HEK293 (cell line): ENCODE data around the gene CACNA1C.

ENCODE experiments used
- CTCF ChIA-PET: fragments of 350-600 bp; formaldehyde crosslinking; extraction: SDS; loops from one replicate; lab custom pipeline; 2021; ENCODE audit warnings: antibody characterized with exemption; lab: Yijun Ruan, JAX
- POLR2A ChIA-PET: fragments of 300-600 bp; formaldehyde crosslinking; extraction: SDS; loops from one replicate; lab custom pipeline; 2020; ENCODE audit warnings: antibody characterized with exemption, inconsistent platforms; lab: Yijun Ruan, JAX
- H3K27ac ChIP-seq: fragments of 200-500 bp; sonication (Bioruptor generic); 2 replicates; pipeline ENCODE4 v1.5.1; 2014; ENCODE audit warnings: low read depth, low read length, control low read depth, inconsistent platforms; ENCODE audit errors: extremely low read depth
- H3K36me3 ChIP-seq, 2 experiments: fragments of 200-500 bp in 1 of 2; sonication (Bioruptor generic) in 1 of 2; 1 replicate in 1 of 2; 2 replicates in 1 of 2; pipeline ENCODE4 v1.5.1; 2014 to 2017; ENCODE audit warnings: inconsistent platforms in 2 of 2, low read length in 2 of 2; ENCODE audit not compliant: control insufficient read depth in 2 of 2, insufficient read depth in 1 of 2
- H3K4me1 ChIP-seq: fragments of 200-500 bp; sonication (Bioruptor generic); 2 replicates; pipeline ENCODE4 v1.5.1; 2014; ENCODE audit warnings: mild to moderate bottlenecking, low read length, inconsistent platforms; ENCODE audit not compliant: control insufficient read depth, insufficient read depth
- H3K4me3 ChIP-seq: 2 replicates; pipeline ENCODE4 v1.5.1; 2011; ENCODE audit warnings: low read depth, mild to moderate bottlenecking, control low read depth, low read length, moderate library complexity
- H3K9me3 ChIP-seq: fragments of 200-500 bp; sonication (Bioruptor generic); 2 replicates; pipeline ENCODE4 v1.5.1; 2014; ENCODE audit warnings: low read depth, low read length, inconsistent platforms; ENCODE audit not compliant: control insufficient read depth, insufficient read depth
- OSR2 ChIP-seq: fragments of 450-650 bp; formaldehyde crosslinking; IDR thresholded peaks from 2 replicates; pipeline ENCODE4 v1.5.1; 2016; ENCODE audit warnings: missing biosample characterization, missing genetic modification characterization
- PRDM6 ChIP-seq: fragments of 450-650 bp; formaldehyde crosslinking; IDR thresholded peaks from 2 replicates; pipeline ENCODE4 v1.5.1; 2017; ENCODE audit warnings: missing biosample characterization, missing genetic modification characterization
- SP2 ChIP-seq: fragments of 450-650 bp; formaldehyde crosslinking; IDR thresholded peaks from 2 replicates; pipeline ENCODE4 v1.5.1; 2016; ENCODE audit warnings: missing biosample characterization, missing genetic modification characterization
- ZBTB17 ChIP-seq: fragments of 450-650 bp; formaldehyde crosslinking; IDR thresholded peaks from 2 replicates; pipeline ENCODE4 v1.5.1; 2016; ENCODE audit warnings: missing biosample characterization, missing genetic modification characterization
- ZBTB44 ChIP-seq: fragments of 450-650 bp; IDR thresholded peaks from 2 replicates; pipeline ENCODE4 v1.5.1; 2018; ENCODE audit warnings: missing biosample characterization, mild to moderate bottlenecking, missing genetic modification characterization
- ZNF23 ChIP-seq: fragments of 450-650 bp; formaldehyde crosslinking; IDR thresholded peaks from 2 replicates; pipeline ENCODE4 v1.5.1; 2016; ENCODE audit warnings: missing biosample characterization, missing genetic modification characterization, borderline replicate concordance
- ZNF324 ChIP-seq: fragments of 450-650 bp; formaldehyde crosslinking; IDR thresholded peaks from 2 replicates; pipeline ENCODE4 v1.5.1; 2016; ENCODE audit warnings: missing biosample characterization, missing genetic modification characterization
- ZNF394 ChIP-seq: fragments of 450-650 bp; formaldehyde crosslinking; IDR thresholded peaks from 2 replicates; pipeline ENCODE4 v1.5.1; 2016; ENCODE audit warnings: missing biosample characterization, missing genetic modification characterization, mild to moderate bottlenecking, moderate library complexity, borderline replicate concordance
- ZNF416 ChIP-seq: fragments of 450-650 bp; formaldehyde crosslinking; IDR thresholded peaks from 2 replicates; pipeline ENCODE4 v1.5.1; 2016; ENCODE audit warnings: missing biosample characterization, missing genetic modification characterization
- ZNF549 ChIP-seq: fragments of 450-650 bp; IDR thresholded peaks from 2 replicates; pipeline ENCODE4 v1.5.1; 2018; ENCODE audit warnings: missing biosample characterization, missing genetic modification characterization, mild to moderate bottlenecking, inconsistent platforms, moderate library complexity
- ZNF654 ChIP-seq: fragments of 450-650 bp; formaldehyde crosslinking; IDR thresholded peaks from 2 replicates; pipeline ENCODE4 v1.5.1; 2016; ENCODE audit warnings: low read depth, missing biosample characterization, missing genetic modification characterization
- ZNF670 ChIP-seq: fragments of 450-650 bp; formaldehyde crosslinking; IDR thresholded peaks from 2 replicates; pipeline ENCODE4 v1.5.1; 2016; ENCODE audit warnings: missing biosample characterization, missing genetic modification characterization, low read depth
- ZNF792 ChIP-seq: fragments of 450-650 bp; formaldehyde crosslinking; IDR thresholded peaks from 2 replicates; pipeline ENCODE4 v1.5.1; 2016; ENCODE audit warnings: missing biosample characterization, missing genetic modification characterization
- ZNF837 ChIP-seq: fragments of 450-650 bp; formaldehyde crosslinking; IDR thresholded peaks from 2 replicates; pipeline ENCODE4 v1.5.1; 2016; ENCODE audit warnings: missing biosample characterization, missing genetic modification characterization
- ZSCAN30 ChIP-seq: fragments of 450-650 bp; IDR thresholded peaks from 2 replicates; pipeline ENCODE4 v1.5.1; 2018; ENCODE audit warnings: missing biosample characterization, mild to moderate bottlenecking, missing genetic modification characterization, moderate library complexity

CACNA1C gene

DNA sequence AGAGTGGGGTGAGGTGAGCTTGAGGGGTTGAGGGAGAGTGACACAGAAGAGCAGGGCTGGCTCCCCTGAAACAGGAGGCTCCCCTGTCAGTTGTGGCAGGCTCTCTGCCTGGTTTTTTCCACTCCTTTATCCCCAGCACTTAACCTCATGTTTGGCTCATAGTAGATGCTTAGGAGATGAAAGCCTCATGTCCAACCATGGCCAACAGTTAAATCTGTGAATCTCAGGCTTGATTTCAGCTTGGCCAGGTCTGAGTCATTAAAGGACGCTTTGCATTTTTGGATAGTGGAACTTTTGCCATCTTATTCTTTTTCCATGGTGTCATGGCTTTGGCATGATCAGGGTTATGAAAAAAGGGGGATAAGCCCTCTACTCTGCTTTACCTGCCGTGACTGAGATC, 117.2 kb downstream of the CACNA1C start:
- no peak overlapping the region for H3K4me3 ChIP-seq
- ChIA-PET POLR2A (no interaction called here), CTCF (no interaction called here)
- H3K4me1 ChIP-seq = no peaks in the 10 kb centered on the region
- no peak overlapping the region for H3K27ac ChIP-seq
- no peaks in the 10 kb centered on the region for H3K9me3 ChIP-seq
- no peak for TF ChIP-seq ZNF654
- no peak for TF ChIP-seq ZNF416 (tag by site-specific recombination)
- H3K36me3 ChIP-seq = no peaks in the 10 kb centered on the region

- no peaks in the 10 kb centered on the region for H3K4me1 ChIP-seq
- no peaks in the 10 kb centered on the region for H3K9me3 ChIP-seq
- POLR2A ChIA-PET = no interaction called here
- no peaks in the 10 kb centered on the region for H3K36me3 ChIP-seq
- CTCF ChIA-PET = no interaction called here
- H3K27ac ChIP-seq = no peak overlapping the region
- no peak overlapping the region for H3K4me3 ChIP-seq
- TF ChIP-seq ZNF670 (tag by site-specific recombination) (no peak), ZNF394 (tag by site-specific recombination) (no peak), SP2 (tag by site-specific recombination) (no peak), OSR2 (no peak), ZSCAN30 (no peak), ZNF23 (tag by site-specific recombination) (no peak), ZNF416 (tag by site-specific recombination) (no peak), PRDM6 (tag by site-specific recombination) (no peak), ZNF549 (tag by site-specific recombination) (no peak), ZNF792 (no peak)
These were observed 117.6 kb downstream of the CACNA1C start for GRCh38 chr12:2170376-2170775.

GRCh38 chr12:2171672-2172426, 119.1 kb downstream of the CACNA1C start:
- POLR2A ChIA-PET = no interaction called here
- H3K9me3 ChIP-seq = no peaks in the 10 kb centered on the region
- no peaks in the 10 kb centered on the region for H3K36me3 ChIP-seq
- TF ChIP-seq ZBTB17 (tag by site-specific recombination) (no peak), ZNF837 (no peak)
- no peak overlapping the region for H3K27ac ChIP-seq
- no peak overlapping the region for H3K4me3 ChIP-seq
- H3K4me1 ChIP-seq = no peaks in the 10 kb centered on the region
- CTCF ChIA-PET = no interaction called here

- POLR2A ChIA-PET = no interaction called here
- no peaks in the 10 kb centered on the region for H3K4me1 ChIP-seq
- H3K36me3 ChIP-seq = no peaks in the 10 kb centered on the region
- CTCF ChIA-PET = no interaction called here
- no peaks in the 10 kb centered on the region for H3K9me3 ChIP-seq
- TF ChIP-seq ZNF324 (tag by site-specific recombination) (no peak), ZBTB44 (tag by site-specific recombination) (no peak)
- H3K27ac ChIP-seq = no peak overlapping the region
- no peak overlapping the region for H3K4me3 ChIP-seq
These were observed 119.9 kb downstream of the CACNA1C start for GRCh38 chr12:2172491-2173214.
